ENCODE results near the gene PNMA5. TPM values are rescaled to one million over a fixed set of nuclear protein-coding genes. Genes with fewer than 3 reads are reported as not detected.
"Not testable (repeated sequence)": the region's sequence is repeated elsewhere in the genome, so short reads cannot be mapped to it uniquely, and the experiment has no call there.

PNMA5 gene
- total RNA-seq, 2 experiments from 2014 or later, result not detected

- DNase-seq, result no peak
- Mint-ChIP-seq H3K4me3 (no peak overlapping the region), H3K27me3 (ENCODE audit: low read depth) (no peaks in the 10 kb centered on the region), H3K9me3 (no peaks in the 10 kb centered on the region), H3K27ac (no peak overlapping the region), H3K36me3 (ENCODE audit: low read depth) (no peaks in the 10 kb centered on the region), H3K4me1 (ENCODE audit: low read depth) (peaks cover 5% of the 10 kb centered on the region)
- intact Hi-C loops (cut with micrococcal nuclease), result no loop called here
- CTCF ChIA-PET, result no interaction called here
Measured at GRCh38 chrX:152992115-152992514, 1.8 kb downstream of the PNMA5 start.

GRCh38 chrX:152991123-152991522, 2.8 kb downstream of the PNMA5 start:
- H3K9me3 Mint-ChIP-seq, result no peaks in the 10 kb centered on the region
- CTCF ChIA-PET, result no interaction called here
- H3K4me1 Mint-ChIP-seq (ENCODE audit: low read depth), result peaks cover 3% of the 10 kb centered on the region
- H3K27me3 Mint-ChIP-seq (ENCODE audit: low read depth), result no peaks in the 10 kb centered on the region
- no peak overlapping the region for H3K27ac Mint-ChIP-seq
- intact Hi-C loops (cut with micrococcal nuclease), result no loop called here
- no peak for DNase-seq
- no peaks in the 10 kb centered on the region for H3K36me3 Mint-ChIP-seq (ENCODE audit: low read depth)
- H3K4me3 Mint-ChIP-seq, result no peak overlapping the region

- CTCF ChIA-PET, result no interaction called here
- intact Hi-C loops (cut with micrococcal nuclease), result no loop called here
- no peaks in the 10 kb centered on the region for H3K27me3 Mint-ChIP-seq (ENCODE audit: low read depth)
- H3K9me3 Mint-ChIP-seq, result no peaks in the 10 kb centered on the region
- no peak for DNase-seq
- peaks cover 3% of the 10 kb centered on the region for H3K4me1 Mint-ChIP-seq (ENCODE audit: low read depth)
- H3K4me3 Mint-ChIP-seq, result peak overlapping the region; percentile 27
- H3K36me3 Mint-ChIP-seq (ENCODE audit: low read depth), result no peaks in the 10 kb centered on the region
- H3K27ac Mint-ChIP-seq, result no peak overlapping the region
Measured at GRCh38 chrX:152989292-152989658, 4.6 kb downstream of the PNMA5 start.

- Mint-ChIP-seq H3K36me3 (ENCODE audit: low read depth) (no peaks in the 10 kb centered on the region), H3K9me3 (no peaks in the 10 kb centered on the region), H3K27me3 (ENCODE audit: low read depth) (no peaks in the 10 kb centered on the region), H3K27ac (no peak overlapping the region), H3K4me3 (peak overlapping the region; percentile 27), H3K4me1 (ENCODE audit: low read depth) (peaks cover 3% of the 10 kb centered on the region)
- no peak for DNase-seq
- CTCF ChIA-PET, result no interaction called here
- intact Hi-C loops (cut with micrococcal nuclease), result no loop called here
Measured at GRCh38 chrX:152988536-152989291, 5.2 kb downstream of the PNMA5 start.

- Mint-ChIP-seq H3K36me3 (ENCODE audit: low read depth) (no peaks in the 10 kb centered on the region), H3K4me1 (ENCODE audit: low read depth) (peaks cover 3% of the 10 kb centered on the region), H3K27ac (no peak overlapping the region), H3K4me3 (no peak overlapping the region), H3K27me3 (ENCODE audit: low read depth) (no peaks in the 10 kb centered on the region), H3K9me3 (no peaks in the 10 kb centered on the region)
- CTCF ChIA-PET, result no interaction called here
- intact Hi-C loops (cut with micrococcal nuclease), result no loop called here
- no peak for DNase-seq
Measured at GRCh38 chrX:152987801-152988200, 6.1 kb downstream of the PNMA5 start.

- H3K4me1 Mint-ChIP-seq (ENCODE audit: low read depth); intact Hi-C loops (cut with micrococcal nuclease); CTCF ChIA-PET; H3K9me3 Mint-ChIP-seq; H3K36me3 Mint-ChIP-seq (ENCODE audit: low read depth); DNase-seq; H3K27ac Mint-ChIP-seq; H3K27me3 Mint-ChIP-seq (ENCODE audit: low read depth); H3K4me3 Mint-ChIP-seq: not testable (repeated sequence)
Measured at GRCh38 chrX:152987156-152987555, 6.8 kb downstream of the PNMA5 start.

GRCh38 chrX:152985383-152985782, 8.5 kb downstream of the PNMA5 start:
- CTCF ChIA-PET; intact Hi-C loops (cut with micrococcal nuclease); H3K27me3 Mint-ChIP-seq (ENCODE audit: low read depth); H3K4me3 Mint-ChIP-seq; DNase-seq; H3K27ac Mint-ChIP-seq; H3K9me3 Mint-ChIP-seq; H3K36me3 Mint-ChIP-seq (ENCODE audit: low read depth); H3K4me1 Mint-ChIP-seq (ENCODE audit: low read depth): not testable (repeated sequence)

GRCh38 chrX:152968193-152968592, 25.7 kb downstream of the PNMA5 start:
- no peaks in the 10 kb centered on the region for H3K36me3 Mint-ChIP-seq (ENCODE audit: low read depth)
- H3K4me3 Mint-ChIP-seq, result no peak overlapping the region
- no peak for DNase-seq
- intact Hi-C loops (cut with micrococcal nuclease), result no loop called here
- no peaks in the 10 kb centered on the region for H3K9me3 Mint-ChIP-seq
- CTCF ChIA-PET, result no interaction called here
- H3K4me1 Mint-ChIP-seq (ENCODE audit: low read depth), result no peaks in the 10 kb centered on the region
- no peak overlapping the region for H3K27ac Mint-ChIP-seq
- no peaks in the 10 kb centered on the region for H3K27me3 Mint-ChIP-seq (ENCODE audit: low read depth)

- H3K36me3 Mint-ChIP-seq (ENCODE audit: low read depth), result no peaks in the 10 kb centered on the region
- intact Hi-C loops (cut with micrococcal nuclease), result no loop called here
- CTCF ChIA-PET, result interaction anchor here (1.1 to 1.7 kb wide), 3 partner anchors 18 to 548 kb away, joined by 3 to 5 read pairs (median 4); no protein-coding TSS in a partner anchor
- DNase-seq, result no peak
- peaks cover 3% of the 10 kb centered on the region for H3K4me1 Mint-ChIP-seq (ENCODE audit: low read depth)
- H3K27me3 Mint-ChIP-seq (ENCODE audit: low read depth), result no peaks in the 10 kb centered on the region
- no peak overlapping the region for H3K4me3 Mint-ChIP-seq
- H3K27ac Mint-ChIP-seq, result no peak overlapping the region
- no peaks in the 10 kb centered on the region for H3K9me3 Mint-ChIP-seq
Measured at GRCh38 chrX:152960115-152960514, 33.8 kb downstream of the PNMA5 start.

GRCh38 chrX:152959626-152960025, 34.3 kb downstream of the PNMA5 start:
- no peak for DNase-seq
- peaks cover 3% of the 10 kb centered on the region for H3K4me1 Mint-ChIP-seq (ENCODE audit: low read depth)
- H3K36me3 Mint-ChIP-seq (ENCODE audit: low read depth), result no peaks in the 10 kb centered on the region
- no peaks in the 10 kb centered on the region for H3K9me3 Mint-ChIP-seq
- H3K27ac Mint-ChIP-seq, result no peak overlapping the region
- CTCF ChIA-PET, result interaction anchor here (0.6 to 1.7 kb wide), 4 partner anchors 18 to 707 kb away, joined by 3 to 5 read pairs (median 4); no protein-coding TSS in a partner anchor
- intact Hi-C loops (cut with micrococcal nuclease), result loop anchor here (1.0 to 10.0 kb wide), 5 partner anchors 375 to 703 kb away; partner anchors contain the start of genes ZFP92 and ZNF275
- no peaks in the 10 kb centered on the region for H3K27me3 Mint-ChIP-seq (ENCODE audit: low read depth)
- no peak overlapping the region for H3K4me3 Mint-ChIP-seq

- intact Hi-C loops (cut with micrococcal nuclease), result loop anchor here (1.0 to 10.0 kb wide), 8 partner anchors 17 to 704 kb away; partner anchors contain the start of genes HAUS7, ZFP92 and ZNF275
- no peaks in the 10 kb centered on the region for H3K36me3 Mint-ChIP-seq (ENCODE audit: low read depth)
Measured at GRCh38 chrX:152958524-152959465, 35.1 kb downstream of the PNMA5 start.

GRCh38 chrX:152958047-152958446, 35.9 kb downstream of the PNMA5 start:
- CTCF ChIA-PET, result interaction anchor here (0.8 to 2.1 kb wide), 2 partner anchors 12 to 16 kb away, joined by 4 to 13 read pairs; no protein-coding TSS in a partner anchor
- H3K4me3 Mint-ChIP-seq, result peak overlapping the region; percentile 63

More at GRCh38 chrX:152958524-152959465, 35.1 kb downstream of the PNMA5 start:
- H3K4me3 Mint-ChIP-seq, result peak overlapping the region; percentile 63
- DNase-seq, result peak; percentile 93
- CTCF ChIA-PET, result interaction anchor here (0.6 to 2.1 kb wide), 5 partner anchors 13 to 708 kb away, joined by 3 to 13 read pairs (median 4); no protein-coding TSS in a partner anchor
- H3K27me3 Mint-ChIP-seq (ENCODE audit: low read depth), result no peaks in the 10 kb centered on the region
- H3K9me3 Mint-ChIP-seq, result no peaks in the 10 kb centered on the region
- H3K27ac Mint-ChIP-seq, result peak overlapping the region; percentile 89
- peaks cover 3% of the 10 kb centered on the region for H3K4me1 Mint-ChIP-seq (ENCODE audit: low read depth)

More at GRCh38 chrX:152958047-152958446, 35.9 kb downstream of the PNMA5 start:
- DNase-seq, result no peak
- peaks cover 3% of the 10 kb centered on the region for H3K4me1 Mint-ChIP-seq (ENCODE audit: low read depth)
- H3K27me3 Mint-ChIP-seq (ENCODE audit: low read depth), result no peaks in the 10 kb centered on the region
- no peaks in the 10 kb centered on the region for H3K9me3 Mint-ChIP-seq
- H3K36me3 Mint-ChIP-seq (ENCODE audit: low read depth), result no peaks in the 10 kb centered on the region
- peak overlapping the region; percentile 89 for H3K27ac Mint-ChIP-seq
- intact Hi-C loops (cut with micrococcal nuclease), result loop anchor here (1.0 to 10.0 kb wide), 6 partner anchors 17 to 512 kb away; partner anchors contain the start of genes HAUS7, ZFP92 and ZNF275

Data from activated naive CD4-positive, alpha-beta T cell treated with anti-CD3 and anti-CD28 coated beads for 36 hours (primary cell).